Measurements from ENCODE around the gene CELSR1. TPM values are rescaled to one million over a fixed set of nuclear protein-coding genes. Genes with fewer than 3 reads are reported as not detected.

CELSR1 gene
- total RNA-seq, 1 experiment from 2014 or later, result 22.6 TPM

DNA sequence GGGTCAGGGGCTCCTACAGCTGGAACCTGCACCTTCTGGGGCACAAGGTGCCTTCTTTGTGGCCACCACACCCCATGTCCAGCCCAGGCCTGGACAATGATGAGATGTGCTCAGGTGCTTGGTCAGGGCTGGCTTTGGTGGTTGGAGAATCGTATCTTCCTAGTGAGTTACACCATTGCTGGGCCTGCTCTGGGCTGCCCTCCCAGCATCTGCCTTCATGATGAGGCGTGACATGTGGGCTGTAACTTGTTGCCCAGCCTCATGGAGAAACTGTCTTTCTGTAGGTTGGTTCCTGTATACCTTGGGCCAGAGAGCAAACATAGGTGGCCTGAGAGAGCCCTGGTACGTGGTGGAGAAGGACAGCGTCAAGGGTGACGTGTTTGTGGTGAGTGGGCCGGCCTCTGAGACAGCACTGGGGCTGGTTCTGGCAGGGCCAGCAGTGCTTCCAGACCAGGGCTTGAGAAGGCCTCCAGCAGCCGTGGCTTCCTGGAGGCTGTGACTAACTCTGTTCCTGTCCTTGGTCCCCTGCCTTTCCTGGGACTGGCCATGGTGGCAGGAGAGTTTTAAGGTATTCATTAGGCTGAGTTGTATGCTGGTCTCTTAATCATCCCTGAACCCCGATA, 183.8 kb downstream of the CELSR1 start:
- no peak overlapping the region for H2BK15ac ChIP-seq (ENCODE audit: low read depth, low read length)
- H3K23ac ChIP-seq (ENCODE audit: insufficient read length, low read depth, low read length), result no peak overlapping the region
- no peak overlapping the region for H2BK12ac ChIP-seq (ENCODE audit: insufficient read length, low read depth, low read length)
- no peak overlapping the region for H2BK20ac ChIP-seq (ENCODE audit: low read depth, low read length, poor library complexity, severe bottlenecking)
- no peak overlapping the region for H4K8ac ChIP-seq (replicated peaks; ENCODE audit: insufficient read length, low read depth, low read length)
- H4K91ac ChIP-seq (ENCODE audit: insufficient read length, low read depth, low read length), result no peak overlapping the region
- H3K9me3 ChIP-seq (ENCODE audit: control insufficient read depth, low read depth, low read length), result no peaks in the 10 kb centered on the region
- Mint-ChIP-seq H3K9me3 (no peaks in the 10 kb centered on the region), H3K4me1 (no peaks in the 10 kb centered on the region), H3K27me3 (ENCODE audit: low read depth) (no peaks in the 10 kb centered on the region), H3K27ac (no peak overlapping the region), H3K4me3 (no peak overlapping the region), H3K36me3 (ENCODE audit: insufficient read depth in 1 of 3, low read depth in 3 of 3) (peaks cover 22 to 76% (median 58%) of the 10 kb centered on the region in 3 experiments; a peak in 6 of 7 replicates)
- no peak overlapping the region for H2BK5ac ChIP-seq (ENCODE audit: insufficient read length, low read length)
- no peaks in the 10 kb centered on the region for H3K79me1 ChIP-seq (ENCODE audit: insufficient read depth, low read depth, low read length, poor library complexity, severe bottlenecking)
- no peak for DNase-seq
- no peak overlapping the region for H2AFZ ChIP-seq (ENCODE audit: low read length)
- no peak overlapping the region for H3K14ac ChIP-seq (ENCODE audit: insufficient read depth, low read length)
- H3T11ph ChIP-seq (ENCODE audit: low read length), result no peak overlapping the region
- TF ChIP-seq, protein P1, sequence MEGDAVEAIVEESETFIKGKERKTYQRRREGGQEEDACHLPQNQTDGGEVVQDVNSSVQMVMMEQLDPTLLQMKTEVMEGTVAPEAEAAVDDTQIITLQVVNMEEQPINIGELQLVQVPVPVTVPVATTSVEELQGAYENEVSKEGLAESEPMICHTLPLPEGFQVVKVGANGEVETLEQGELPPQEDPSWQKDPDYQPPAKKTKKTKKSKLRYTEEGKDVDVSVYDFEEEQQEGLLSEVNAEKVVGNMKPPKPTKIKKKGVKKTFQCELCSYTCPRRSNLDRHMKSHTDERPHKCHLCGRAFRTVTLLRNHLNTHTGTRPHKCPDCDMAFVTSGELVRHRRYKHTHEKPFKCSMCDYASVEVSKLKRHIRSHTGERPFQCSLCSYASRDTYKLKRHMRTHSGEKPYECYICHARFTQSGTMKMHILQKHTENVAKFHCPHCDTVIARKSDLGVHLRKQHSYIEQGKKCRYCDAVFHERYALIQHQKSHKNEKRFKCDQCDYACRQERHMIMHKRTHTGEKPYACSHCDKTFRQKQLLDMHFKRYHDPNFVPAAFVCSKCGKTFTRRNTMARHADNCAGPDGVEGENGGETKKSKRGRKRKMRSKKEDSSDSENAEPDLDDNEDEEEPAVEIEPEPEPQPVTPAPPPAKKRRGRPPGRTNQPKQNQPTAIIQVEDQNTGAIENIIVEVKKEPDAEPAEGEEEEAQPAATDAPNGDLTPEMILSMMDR (conservative IDR thresholded peaks at IDR 0.05), result no peak
- WGBS (ENCODE audit: extremely low coverage, insufficient read length, low lambda C conversion rate), result no CpG with 5 or more reads among the region's 8 CpGs
- no peaks in the 10 kb centered on the region for H4K20me1 ChIP-seq (ENCODE audit: control insufficient read depth, insufficient read depth, insufficient read length)
- H3K4me1 ChIP-seq (ENCODE audit: insufficient read depth, low read length), result no peaks in the 10 kb centered on the region
- no peak overlapping the region for H3K18ac ChIP-seq (ENCODE audit: insufficient read length, low read depth, low read length)
- H2BK120ac ChIP-seq (ENCODE audit: low read depth, low read length, poor library complexity, severe bottlenecking), result no peak overlapping the region
- no peak overlapping the region for H2AK5ac ChIP-seq (ENCODE audit: insufficient read length, low read length)
- no peak overlapping the region for H3K4ac ChIP-seq (ENCODE audit: low read depth, low read length)
- H3K23me2 ChIP-seq (ENCODE audit: insufficient read length, low read depth, low read length, poor library complexity, severe bottlenecking), result no peaks in the 10 kb centered on the region
- H3K56ac ChIP-seq (ENCODE audit: insufficient read length, low read depth, low read length), result no peak overlapping the region
- no peaks in the 10 kb centered on the region for H3K27me3 ChIP-seq (ENCODE audit: insufficient read depth, low read length)
- H3K79me2 ChIP-seq (ENCODE audit: insufficient read depth, low read length), result no peaks in the 10 kb centered on the region
- H4K5ac ChIP-seq (ENCODE audit: insufficient read length, low read depth, low read length), result no peak overlapping the region
- H3K27ac ChIP-seq (ENCODE audit: insufficient read length, low read depth, low read length), result no peak overlapping the region
- no peak overlapping the region for H3K4me2 ChIP-seq (ENCODE audit: insufficient read depth, insufficient read length, low read length)
- no peak overlapping the region for H3K9ac ChIP-seq (ENCODE audit: extremely low read depth, insufficient read length, low read length)

Data from H9 (cell line).